PC-3 (cell line): ENCODE data around the gene CCDC194. TPM values are rescaled to one million over a fixed set of nuclear protein-coding genes. Genes with fewer than 3 reads are reported as not detected.

Experiments
- ATAC-seq: fragments of 200-7000 bp; cut with Tn5 transposase; 2 replicates; pipeline ENCODE4 v1.9.1; 2020; ENCODE audit warnings: mild to moderate bottlenecking, moderate library complexity
- BruUV-seq: library from RNA; stranded (reverse); fragments of 400-500 nt; replicated peaks from 2 replicates; lab custom pipeline; 2021; lab: Mats Ljungman, UMichigan
- CTCF ChIA-PET: fragments of 300-600 bp; sonication (Branson Sonifier 250); formaldehyde crosslinking; loops from one replicate; lab custom pipeline; 2022; ENCODE audit warnings: antibody characterized with exemption; lab: Charles Lee
- POLR2A ChIA-PET: fragments of 300-600 bp; sonication (Branson Sonifier 250); formaldehyde crosslinking; loops from one replicate; lab custom pipeline; 2022; ENCODE audit warnings: antibody characterized with exemption; ENCODE audit not compliant: unreplicated experiment; lab: Charles Lee
- DNase-seq: peaks from one replicate; pipeline ENCODE4 v3.0.0-alpha.2; 2015
- H2AFZ ChIP-seq: fragments of 300-600 bp; sonication (generic); 2 replicates; pipeline ENCODE4 v1.6.0; 2016; ENCODE audit warnings: antibody characterized with exemption, low read length
- H3F3A ChIP-seq: fragments of 300-600 bp; sonication (generic); one replicate; pipeline ENCODE4 v1.6.0; 2017; ENCODE audit warnings: antibody characterized with exemption, low read length, control low read depth, mild to moderate bottlenecking; ENCODE audit not compliant: unreplicated experiment
- H3K27ac ChIP-seq: fragments of 300-600 bp; sonication (generic); 2 replicates; pipeline ENCODE4 v1.5.1; 2016; ENCODE audit warnings: mild to moderate bottlenecking, low read length
- H3K27me3 ChIP-seq: fragments of 300-600 bp; sonication (generic); 2 replicates; pipeline ENCODE4 v1.6.1; 2016; ENCODE audit warnings: low read length, mixed read lengths
- H3K36me3 ChIP-seq: fragments of 300-600 bp; sonication (generic); 2 replicates; pipeline ENCODE4 v1.6.1; 2016; ENCODE audit warnings: low read depth, mixed run types, low read length, mixed read lengths
- H3K4me1 ChIP-seq: fragments of 300-600 bp; sonication (generic); 2 replicates; pipeline ENCODE4 v1.5.1; 2016; ENCODE audit warnings: low read length; ENCODE audit not compliant: insufficient read depth
- H3K4me2 ChIP-seq: fragments of 300-600 bp; sonication (generic); 2 replicates; pipeline ENCODE4 v1.6.0; 2016; ENCODE audit warnings: low read length
- H3K4me3 ChIP-seq: fragments of 300-600 bp; sonication (generic); 2 replicates; pipeline ENCODE4 v1.5.1; 2016; ENCODE audit warnings: mild to moderate bottlenecking, low read length, mixed read lengths
- H3K79me2 ChIP-seq: fragments of 300-600 bp; sonication (generic); 2 replicates; pipeline ENCODE4 v1.6.1; 2017; ENCODE audit warnings: low read length, mixed read lengths
- H3K9ac ChIP-seq: fragments of 300-600 bp; sonication (generic); 2 replicates; pipeline ENCODE4 v1.6.0; 2016; ENCODE audit warnings: mild to moderate bottlenecking, low read length
- H3K9me2 ChIP-seq: fragments of 300-600 bp; sonication (generic); replicated peaks from 2 replicates; pipeline ENCODE4 v1.6.1; 2016; ENCODE audit warnings: mixed run types, low read length, mixed read lengths
- H3K9me3 ChIP-seq: fragments of 300-600 bp; sonication (generic); 2 replicates; pipeline ENCODE4 v1.6.1; 2016; ENCODE audit warnings: low read length, mixed read lengths
- H4K20me1 ChIP-seq: fragments of 300-600 bp; sonication (generic); 2 replicates; pipeline ENCODE4 v1.6.1; 2016; ENCODE audit warnings: low read length, mixed read lengths
- CTCF ChIP-seq: fragments of 300-600 bp; sonication (generic); conservative IDR thresholded peaks from 2 replicates; pipeline ENCODE4 v1.5.1; 2017; ENCODE audit warnings: antibody characterized with exemption, low read depth, mild to moderate bottlenecking, low read length
- EZH2 ChIP-seq: fragments of 300-600 bp; sonication (generic); IDR thresholded peaks from one replicate; pipeline ENCODE4 v1.6.1; 2017; ENCODE audit warnings: antibody characterized with exemption, mild to moderate bottlenecking, low read length; ENCODE audit not compliant: unreplicated experiment
- EZH2phosphoT487 ChIP-seq: fragments of 300-600 bp; sonication (generic); IDR thresholded peaks from 2 replicates; pipeline ENCODE4 v1.6.1; 2018; ENCODE audit warnings: mild to moderate bottlenecking, antibody characterized with exemption, low read length, borderline replicate concordance
- intact Hi-C: fragments of 100-400 bp; cut with micrococcal nuclease; formaldehyde crosslinking; loops from 2 replicates; pipeline ENCODE4 v1.9.0; 2023
- total RNA-seq: library from RNA; depleted of rRNA; stranded (reverse); fragments of >200 nt; gene quantifications from 2 replicates; pipeline ENCODE4 v1.2.3, GENCODE V29; 2014

The CCDC194 gene
- total RNA-seq, 1 experiment from 2014 or later = not detected

- ATAC-seq = no peak
- no peak for DNase-seq
- no peak overlapping the region for H3K4me3 ChIP-seq
- no TSS peak for BruUV-seq
- no peaks in the 10 kb centered on the region for H3K36me3 ChIP-seq
- ChIA-PET POLR2A (no interaction called here), CTCF (no interaction called here)
- H3K27ac ChIP-seq = no peak overlapping the region
- no peak overlapping the region for H3K9ac ChIP-seq
- H3K9me3 ChIP-seq = no peaks in the 10 kb centered on the region
- H3K9me2 ChIP-seq = no peaks in the 10 kb centered on the region
- intact Hi-C loops = loop anchor here (10.0 kb wide), 1 partner anchor 86 kb away; no protein-coding TSS in a partner anchor
- H3K27me3 ChIP-seq = no peaks in the 10 kb centered on the region
- H2AFZ ChIP-seq = no peak overlapping the region
- no peaks in the 10 kb centered on the region for H3K79me2 ChIP-seq
- H4K20me1 ChIP-seq = no peaks in the 10 kb centered on the region
- H3K4me1 ChIP-seq = no peaks in the 10 kb centered on the region
- TF ChIP-seq EZH2phosphoT487 (no peak), CTCF (no peak), EZH2 (no peak)
- no peaks in the 10 kb centered on the region for H3F3A ChIP-seq
- H3K4me2 ChIP-seq = no peak overlapping the region
Measured at GRCh38 chr19:17380426-17381138, 13.4 kb downstream of the CCDC194 start.

- Histone ChIP-seq H3K4me2 (no peak overlapping the region), H3K36me3 (no peaks in the 10 kb centered on the region), H3K27ac (no peak overlapping the region), H3K27me3 (no peaks in the 10 kb centered on the region), H3K79me2 (no peaks in the 10 kb centered on the region), H3F3A (no peaks in the 10 kb centered on the region), H2AFZ (no peak overlapping the region), H3K4me3 (no peak overlapping the region), H3K9me2 (no peaks in the 10 kb centered on the region), H3K9me3 (no peaks in the 10 kb centered on the region), H3K4me1 (no peaks in the 10 kb centered on the region), H4K20me1 (no peaks in the 10 kb centered on the region), H3K9ac (no peak overlapping the region)
- intact Hi-C loops = no loop called here
- BruUV-seq = no TSS peak
- ChIA-PET POLR2A (no interaction called here), CTCF (no interaction called here)
- DNase-seq (no peak), ATAC-seq (no peak)
- TF ChIP-seq EZH2phosphoT487 (no peak), CTCF (no peak), EZH2 (no peak)
Measured at GRCh38 chr19:17379221-17379631, 14.8 kb downstream of the CCDC194 start.

- H3K4me2 ChIP-seq = no peak overlapping the region
- no peak for ATAC-seq
- no peak overlapping the region for H2AFZ ChIP-seq
- no peaks in the 10 kb centered on the region for H3K9me3 ChIP-seq
- no peaks in the 10 kb centered on the region for H3K9me2 ChIP-seq
- no peak overlapping the region for H3K27ac ChIP-seq
- H3K4me1 ChIP-seq = no peaks in the 10 kb centered on the region
- no peak for DNase-seq
- no peaks in the 10 kb centered on the region for H3K27me3 ChIP-seq
- H3K79me2 ChIP-seq = no peaks in the 10 kb centered on the region
- TF ChIP-seq EZH2 = no peak
- TF ChIP-seq EZH2phosphoT487 = no peak
- TF ChIP-seq CTCF = no peak
- no peak overlapping the region for H3K4me3 ChIP-seq
- POLR2A ChIA-PET = no interaction called here
- no peaks in the 10 kb centered on the region for H3F3A ChIP-seq
- intact Hi-C loops = no loop called here
- BruUV-seq = no TSS peak
- H3K36me3 ChIP-seq = no peaks in the 10 kb centered on the region
- H3K9ac ChIP-seq = no peak overlapping the region
- CTCF ChIA-PET = no interaction called here
- no peaks in the 10 kb centered on the region for H4K20me1 ChIP-seq
Measured at GRCh38 chr19:17378271-17378670, 15.7 kb downstream of the CCDC194 start.
